GM19452 (cell line): ENCODE results near the gene NOTCH1.

ENCODE experiments used
- ATAC-seq: cut with Tn5 transposase; IDR thresholded peaks from one replicate; pipeline ENCODE4 v1.9.1; 2021; ENCODE audit not compliant: unreplicated experiment

Gene NOTCH1

DNA sequence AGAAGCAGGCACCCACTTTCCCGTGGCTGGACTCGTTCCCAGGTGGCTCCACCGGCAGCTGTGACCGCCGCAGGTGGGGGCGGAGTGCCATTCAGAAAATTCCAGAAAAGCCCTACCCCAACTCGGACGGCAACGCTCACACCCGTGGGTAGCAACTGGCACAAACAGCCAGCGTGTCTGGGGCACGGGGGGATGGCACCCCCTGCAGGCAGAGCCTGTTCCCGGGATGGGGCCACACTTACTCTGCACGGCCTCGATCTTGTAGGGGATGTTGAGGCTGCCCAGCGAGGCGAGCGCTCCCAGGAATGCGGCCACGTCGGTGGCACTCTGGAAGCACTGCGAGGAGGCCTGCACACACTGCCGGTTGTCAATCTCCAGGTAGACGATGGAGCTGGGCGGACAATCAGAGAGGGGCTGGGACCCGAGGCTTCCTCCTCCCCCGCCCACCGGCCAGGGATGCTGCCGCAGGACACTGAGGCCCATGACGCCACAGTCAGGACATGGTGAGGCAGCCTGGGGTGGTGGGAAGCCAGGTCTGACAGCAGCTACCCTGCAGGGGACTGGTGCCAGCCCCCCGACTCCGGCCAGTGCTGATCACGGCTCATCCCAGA lies 42.8 kb downstream of the NOTCH1 start:
- ATAC-seq = no peak

DNA sequence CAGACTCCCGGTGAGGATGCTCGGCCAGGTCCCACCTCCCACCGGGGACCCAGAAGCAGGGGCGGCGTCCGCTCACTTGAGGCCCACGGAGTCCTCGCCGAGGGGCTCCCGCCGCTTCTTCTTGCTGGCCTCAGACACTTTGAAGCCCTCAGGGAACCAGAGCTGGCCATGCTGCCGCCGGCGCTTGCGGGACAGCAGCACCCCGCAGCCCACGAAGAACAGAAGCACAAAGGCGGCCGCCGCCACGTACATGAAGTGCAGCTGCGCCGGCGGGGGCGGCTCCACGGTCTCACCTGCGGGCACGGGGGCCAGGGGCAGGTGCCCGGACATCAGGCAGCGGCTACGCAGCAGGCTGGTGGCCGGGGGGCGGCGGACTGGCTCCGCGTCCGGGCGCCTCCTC lies 43.7 kb downstream of the NOTCH1 start:
- ATAC-seq = no peak

DNA sequence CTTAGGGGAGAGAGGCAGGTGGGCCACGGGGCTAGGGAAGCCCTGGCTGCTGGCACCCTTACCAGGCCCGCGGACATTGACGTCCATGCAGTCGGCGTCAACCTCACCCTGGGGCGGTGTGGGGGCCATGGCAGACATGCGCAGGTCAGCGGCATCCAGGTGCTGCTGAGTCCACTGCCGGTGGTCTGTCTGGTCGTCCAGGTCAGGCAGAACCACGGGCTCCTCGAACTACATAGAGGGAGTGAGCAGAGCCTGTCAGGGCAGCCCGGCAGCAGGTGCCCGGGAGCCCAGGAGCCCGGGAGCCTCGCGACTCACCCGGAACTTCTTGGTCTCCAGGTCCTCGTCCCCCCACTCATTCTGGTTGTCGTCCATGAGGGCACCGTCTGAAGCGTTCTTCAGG lies 44.2 kb downstream of the NOTCH1 start:
- ATAC-seq = no peak

DNA sequence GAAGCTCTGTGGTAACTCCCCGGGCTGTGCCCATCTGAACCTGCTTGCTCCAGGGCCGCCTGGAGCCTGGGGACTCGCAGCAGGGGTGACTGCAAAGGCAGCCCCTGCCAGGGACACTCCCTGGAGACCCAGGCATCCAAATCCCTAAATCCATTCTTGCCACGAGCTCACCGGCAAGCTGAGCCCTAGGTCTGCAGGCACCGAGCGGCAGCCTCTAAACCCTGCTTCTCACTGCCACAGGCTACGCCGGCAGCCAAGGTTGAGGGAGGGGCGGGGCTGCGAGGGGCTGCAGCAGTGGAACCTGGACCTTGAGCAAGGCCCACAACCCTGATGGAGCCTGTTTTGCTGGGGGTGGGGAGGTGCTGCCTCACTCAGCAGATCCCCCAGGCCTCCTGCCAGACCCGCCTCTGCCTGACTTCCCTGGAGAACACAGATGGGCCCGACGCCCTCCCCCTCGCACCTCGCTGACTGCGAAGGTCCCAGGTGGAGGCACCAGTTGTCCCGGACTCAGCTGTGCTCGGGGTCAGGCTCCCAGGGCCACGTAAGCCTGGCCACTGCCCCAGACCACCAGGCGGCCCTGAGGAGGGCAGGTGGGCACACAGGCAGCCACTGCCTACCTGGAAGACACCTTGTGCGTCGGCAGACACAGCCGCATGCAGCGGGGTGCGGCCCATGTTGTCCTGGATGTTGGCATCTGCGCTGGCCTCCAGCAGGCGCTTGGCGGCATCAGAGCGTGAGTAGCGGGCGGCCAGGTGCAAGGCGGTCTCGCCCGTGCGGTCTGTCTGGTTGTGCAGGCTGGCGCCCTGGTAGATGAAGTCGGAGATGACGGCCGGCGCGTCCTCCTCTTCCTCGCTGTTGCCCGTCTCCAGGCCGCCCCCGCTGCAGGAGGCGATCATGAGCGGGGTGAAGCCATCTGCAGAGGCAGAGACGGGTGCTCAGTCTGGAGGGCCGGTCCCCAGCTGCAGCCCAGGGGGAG lies 45.6 kb downstream of the NOTCH1 start:
- ATAC-seq = no peak

DNA sequence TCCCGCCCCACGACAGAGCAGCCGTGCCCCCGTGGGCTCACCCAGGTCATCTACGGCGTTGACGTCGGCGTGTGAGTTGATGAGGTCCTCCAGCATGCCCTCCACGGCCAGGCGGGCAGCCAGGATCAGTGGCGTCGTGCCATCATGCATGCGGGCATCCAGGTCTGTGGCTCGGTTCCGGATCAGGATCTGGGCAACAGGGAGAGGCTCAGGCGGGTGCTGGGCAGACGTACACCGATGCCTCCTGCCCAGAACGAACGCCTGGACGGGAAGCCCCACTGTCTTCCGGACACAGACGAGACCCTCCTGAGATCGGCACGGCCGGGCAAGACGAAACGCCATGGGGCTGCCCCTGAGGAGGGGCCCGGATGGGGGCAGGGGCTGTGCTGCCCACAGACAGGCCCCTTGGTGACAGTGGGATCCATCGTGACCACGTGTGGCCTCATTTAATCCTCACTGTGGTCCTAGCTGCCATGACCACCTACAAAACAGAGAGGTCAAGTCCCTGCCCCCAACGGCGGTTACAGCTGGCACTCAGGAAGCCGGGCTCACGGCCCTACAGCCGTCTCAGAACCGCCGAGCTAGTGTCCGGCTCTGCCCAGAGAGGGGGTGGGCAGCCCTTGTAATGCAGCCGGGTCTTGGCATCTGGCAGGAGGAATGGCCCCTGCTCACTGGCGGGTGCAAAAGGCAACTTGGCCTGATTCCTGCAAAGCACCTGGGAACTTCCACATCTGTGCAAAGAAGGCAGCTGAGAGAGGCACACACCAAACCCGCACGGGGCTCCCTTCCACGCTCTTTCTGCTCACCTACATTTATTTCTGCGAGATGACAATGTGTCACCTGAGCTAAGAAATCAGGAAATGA lies 46.5 kb downstream of the NOTCH1 start:
- ATAC-seq = no peak

DNA sequence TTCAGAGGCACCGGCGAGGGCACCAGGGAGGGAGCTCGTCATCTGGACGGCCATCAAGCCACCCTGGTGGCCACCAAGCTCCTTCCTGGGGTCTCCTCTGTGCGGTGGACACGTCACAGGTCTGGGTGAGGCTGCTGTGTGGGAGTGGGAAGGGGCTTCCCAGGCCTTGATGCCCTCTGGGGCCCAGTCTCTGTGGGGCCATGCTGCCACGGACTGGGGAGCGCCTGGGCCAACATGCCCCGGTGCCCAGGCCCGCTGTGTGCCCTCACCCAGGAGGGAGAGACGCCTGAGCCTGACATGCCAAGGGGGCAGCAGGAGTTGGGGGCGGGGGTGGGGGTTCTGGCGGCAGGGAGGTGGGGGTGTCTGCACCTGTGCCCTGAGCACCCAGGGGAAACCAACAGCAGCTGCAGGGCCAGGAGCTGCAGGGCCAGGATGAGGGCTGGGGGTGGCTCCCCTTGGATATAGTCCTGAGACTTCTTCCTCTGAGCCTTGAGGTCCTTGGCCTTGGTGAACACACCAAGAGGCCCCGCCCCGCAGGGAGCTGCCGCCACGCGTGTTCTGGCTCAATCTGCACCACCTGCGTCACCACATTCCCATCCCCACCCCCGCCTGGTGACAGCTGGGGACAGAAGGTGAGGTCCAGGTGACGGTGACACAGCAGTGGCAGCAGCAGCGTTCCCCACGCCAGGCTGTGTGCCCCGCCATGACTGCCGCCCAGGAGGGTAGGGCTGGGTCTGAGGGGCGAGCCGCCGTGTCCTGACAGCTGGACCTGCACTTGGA lies 47.7 kb downstream of the NOTCH1 start:
- no peak for ATAC-seq

DNA sequence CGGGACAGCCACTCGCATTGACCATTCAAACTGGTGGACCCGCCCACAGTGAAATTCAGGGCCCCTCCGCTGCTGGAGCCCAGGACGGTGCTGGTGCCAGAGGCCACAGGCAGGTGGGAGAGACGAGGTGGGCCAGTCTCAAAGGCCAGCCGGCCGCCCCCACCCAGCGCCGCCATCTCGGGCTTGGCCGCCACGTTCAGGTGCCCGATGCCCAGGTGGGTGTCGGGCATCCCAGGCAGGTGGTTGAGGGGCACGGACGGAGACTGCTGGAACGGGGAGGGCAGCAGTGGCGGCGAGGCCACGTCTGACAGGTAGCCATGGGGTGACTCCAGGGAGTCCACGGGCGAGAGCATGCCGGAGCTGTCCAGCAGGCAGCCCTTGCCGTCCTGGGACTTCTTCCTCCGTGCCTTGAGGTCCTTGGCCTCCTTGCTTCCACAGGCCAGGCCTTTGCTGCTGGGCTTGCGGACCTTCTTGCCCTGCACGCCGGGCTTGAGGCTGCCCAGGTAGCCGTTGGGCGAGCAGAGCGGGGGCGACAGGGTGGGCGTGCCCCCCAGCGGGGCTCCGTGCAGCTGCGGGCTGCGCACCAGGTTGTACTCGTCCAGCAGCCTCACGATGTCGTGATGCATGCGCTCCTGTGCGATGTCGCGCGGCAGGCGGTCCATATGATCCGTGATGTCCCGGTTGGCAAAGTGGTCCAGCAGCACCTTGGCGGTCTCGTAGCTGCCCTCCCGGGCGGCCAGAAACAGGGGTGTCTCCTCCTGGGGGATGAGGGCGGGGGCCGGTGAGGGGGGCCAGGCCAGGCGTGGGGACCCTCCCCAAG lies 48.8 kb downstream of the NOTCH1 start:
- ATAC-seq = no peak

DNA sequence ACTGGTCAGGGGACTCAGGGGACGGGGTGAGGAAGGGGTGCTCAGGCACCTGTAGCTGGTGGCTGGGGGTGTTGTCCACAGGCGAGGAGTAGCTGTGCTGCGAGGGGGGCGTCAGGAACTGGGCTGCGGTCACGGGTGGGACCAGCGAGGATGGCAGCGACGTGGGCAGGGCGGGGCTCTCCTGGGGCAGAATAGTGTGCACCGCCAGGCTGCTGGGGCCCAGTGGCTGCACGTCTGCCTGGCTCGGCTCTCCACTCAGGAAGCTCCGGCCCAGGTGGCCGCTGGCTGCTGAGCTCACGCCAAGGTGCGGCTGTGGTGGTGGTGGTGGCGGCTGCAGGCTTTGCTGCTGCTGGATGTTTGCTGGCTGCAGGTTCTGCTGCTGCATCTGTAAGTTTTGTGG lies 49.7 kb downstream of the NOTCH1 start:
- ATAC-seq = no peak

DNA sequence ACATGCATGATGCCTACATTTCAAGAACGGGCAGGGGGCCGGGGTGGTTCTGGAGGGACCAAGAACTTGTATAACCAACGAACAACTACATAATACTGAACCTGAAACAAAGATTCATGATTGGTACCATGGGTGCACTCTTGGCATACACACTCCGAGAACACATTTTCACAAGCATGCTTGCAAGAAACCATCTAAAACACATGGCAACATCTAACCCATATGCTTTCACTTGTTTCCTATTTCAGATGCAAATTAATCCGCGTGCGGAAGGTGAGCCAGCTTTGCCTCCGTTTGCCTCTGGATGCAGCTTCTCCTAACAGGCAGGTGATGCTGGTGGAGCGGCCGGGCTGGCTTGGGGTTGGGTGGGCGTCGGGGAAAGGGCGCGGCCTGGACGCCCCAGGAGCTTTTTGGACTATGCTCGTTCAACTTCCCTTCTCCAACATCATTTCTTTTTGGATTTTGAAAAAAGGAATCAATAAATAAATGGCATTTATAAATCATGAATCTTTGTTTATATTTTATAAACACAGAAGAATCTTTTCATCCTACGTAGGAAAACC lies 50.5 kb downstream of the NOTCH1 start:
- ATAC-seq = no peak

DNA sequence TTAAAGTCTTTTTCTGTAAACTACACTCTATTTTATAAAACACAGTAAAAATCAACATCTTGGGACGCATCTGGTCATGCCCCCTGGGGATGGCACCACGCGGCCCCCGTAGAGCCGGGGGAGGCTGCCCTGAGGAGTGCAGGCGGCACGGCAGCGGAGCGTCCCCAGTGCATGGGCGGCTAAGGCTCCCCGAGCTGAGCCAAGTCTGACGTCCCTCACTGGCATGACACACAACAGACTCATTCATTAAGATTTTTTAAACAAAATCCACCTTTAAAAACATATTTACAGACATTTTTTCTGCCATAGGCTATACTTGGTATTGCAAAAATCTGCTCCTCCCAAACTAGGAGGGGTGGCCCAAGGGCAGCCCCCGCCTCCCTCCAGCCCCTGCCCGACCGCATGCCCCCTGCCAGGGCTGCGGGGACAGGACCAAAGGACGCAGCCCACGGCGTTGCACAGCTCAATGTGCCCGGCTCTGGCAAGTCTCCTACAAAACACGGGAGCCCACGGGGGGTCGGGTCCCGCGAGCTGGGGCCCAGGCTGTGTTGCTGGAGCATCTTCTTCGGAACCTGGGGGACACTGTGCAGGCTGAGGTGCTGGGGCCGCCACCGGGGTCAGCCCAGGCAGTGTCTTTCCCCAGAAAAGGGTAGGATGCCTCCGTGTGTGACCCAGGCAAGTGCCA lies 51.2 kb downstream of the NOTCH1 start:
- ATAC-seq = no peak

DNA sequence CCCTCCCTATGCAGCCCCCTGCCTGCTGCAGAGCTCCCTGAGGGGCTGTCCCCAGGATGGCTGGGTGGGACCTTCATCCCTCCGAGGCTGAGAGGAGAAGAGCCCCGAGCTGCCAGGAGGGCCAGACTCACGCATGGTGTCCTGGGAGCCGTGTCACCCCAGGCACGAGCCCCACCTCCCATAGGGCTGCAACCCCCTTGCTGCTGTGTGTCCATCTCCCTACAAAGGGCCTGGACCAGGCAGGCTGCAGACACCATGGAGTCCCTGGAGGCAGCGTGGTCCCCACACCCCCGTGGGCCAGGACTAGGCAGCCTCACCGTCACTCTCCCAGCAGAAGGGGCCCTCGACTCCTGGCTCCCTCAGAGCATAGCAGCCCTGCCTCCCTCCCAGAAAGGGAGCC lies 51.8 kb downstream of the NOTCH1 start:
- ATAC-seq = no peak

DNA sequence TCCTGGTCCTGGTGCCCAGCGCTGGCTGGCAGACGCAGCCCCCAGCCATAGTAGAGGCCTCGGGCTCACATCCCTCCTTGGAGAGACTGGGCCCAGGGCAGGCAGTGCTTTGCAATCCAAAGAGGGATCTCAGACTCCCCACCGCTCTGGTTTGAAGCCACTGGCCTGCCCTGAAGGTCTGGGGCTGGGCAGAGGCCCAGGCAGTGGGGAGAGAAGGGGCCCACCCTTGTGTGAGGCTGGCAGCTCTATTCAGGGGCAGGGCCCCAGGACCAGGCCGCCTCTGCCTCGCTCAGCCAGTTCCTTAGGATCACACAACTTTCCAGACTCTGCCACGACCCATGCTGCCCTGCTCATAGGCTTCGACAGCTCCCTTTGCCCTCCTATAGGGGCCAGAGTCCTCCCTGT lies 52.3 kb downstream of the NOTCH1 start:
- ATAC-seq = no peak

DNA sequence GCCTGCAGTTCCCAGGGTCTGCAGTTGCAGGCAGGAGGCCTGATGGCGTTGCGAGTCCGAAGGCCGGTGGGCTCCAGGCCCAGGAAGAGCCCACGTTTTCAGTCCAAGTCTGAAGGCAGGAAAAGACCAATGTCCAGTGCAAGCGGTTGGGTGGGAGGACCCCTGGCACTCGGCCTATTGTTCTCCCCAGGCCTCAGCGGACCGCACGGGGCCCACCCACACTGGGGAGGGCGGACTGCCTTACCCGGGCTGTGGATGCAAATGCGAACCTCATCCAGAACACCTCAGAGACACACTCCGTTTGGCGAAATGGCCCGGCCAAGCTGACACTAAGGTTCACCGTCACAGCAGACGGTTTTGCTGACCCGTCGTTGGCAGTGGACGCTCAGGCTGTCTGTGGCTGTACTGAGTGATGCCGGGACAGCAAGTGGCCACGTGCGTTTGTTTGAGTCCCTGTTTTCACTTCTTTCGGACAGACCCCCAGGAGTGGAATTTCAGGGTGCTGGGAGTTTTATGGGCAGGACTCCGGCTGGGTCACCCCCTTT lies 52.8 kb downstream of the NOTCH1 start:
- no peak for ATAC-seq

DNA sequence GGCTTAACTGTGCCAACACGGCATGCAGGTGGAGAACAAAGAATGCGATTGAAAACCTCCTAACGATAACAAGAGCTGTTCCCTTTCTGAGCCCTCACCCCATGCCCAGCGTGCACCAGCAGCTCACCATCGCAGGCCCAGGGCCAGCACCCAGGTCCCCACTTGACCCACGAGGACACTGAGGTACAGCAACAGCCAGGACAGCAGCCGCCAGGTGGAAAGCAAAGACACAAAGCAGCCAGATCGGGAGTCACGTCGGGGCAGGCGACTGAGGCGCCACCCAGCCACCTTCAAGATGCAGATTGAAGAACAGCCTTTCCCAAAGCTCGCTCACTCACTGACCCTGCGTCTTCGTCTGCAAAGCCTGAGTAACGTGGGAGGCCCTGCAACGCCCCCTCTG lies 56.1 kb downstream of the NOTCH1 start:
- no peak for ATAC-seq

DNA sequence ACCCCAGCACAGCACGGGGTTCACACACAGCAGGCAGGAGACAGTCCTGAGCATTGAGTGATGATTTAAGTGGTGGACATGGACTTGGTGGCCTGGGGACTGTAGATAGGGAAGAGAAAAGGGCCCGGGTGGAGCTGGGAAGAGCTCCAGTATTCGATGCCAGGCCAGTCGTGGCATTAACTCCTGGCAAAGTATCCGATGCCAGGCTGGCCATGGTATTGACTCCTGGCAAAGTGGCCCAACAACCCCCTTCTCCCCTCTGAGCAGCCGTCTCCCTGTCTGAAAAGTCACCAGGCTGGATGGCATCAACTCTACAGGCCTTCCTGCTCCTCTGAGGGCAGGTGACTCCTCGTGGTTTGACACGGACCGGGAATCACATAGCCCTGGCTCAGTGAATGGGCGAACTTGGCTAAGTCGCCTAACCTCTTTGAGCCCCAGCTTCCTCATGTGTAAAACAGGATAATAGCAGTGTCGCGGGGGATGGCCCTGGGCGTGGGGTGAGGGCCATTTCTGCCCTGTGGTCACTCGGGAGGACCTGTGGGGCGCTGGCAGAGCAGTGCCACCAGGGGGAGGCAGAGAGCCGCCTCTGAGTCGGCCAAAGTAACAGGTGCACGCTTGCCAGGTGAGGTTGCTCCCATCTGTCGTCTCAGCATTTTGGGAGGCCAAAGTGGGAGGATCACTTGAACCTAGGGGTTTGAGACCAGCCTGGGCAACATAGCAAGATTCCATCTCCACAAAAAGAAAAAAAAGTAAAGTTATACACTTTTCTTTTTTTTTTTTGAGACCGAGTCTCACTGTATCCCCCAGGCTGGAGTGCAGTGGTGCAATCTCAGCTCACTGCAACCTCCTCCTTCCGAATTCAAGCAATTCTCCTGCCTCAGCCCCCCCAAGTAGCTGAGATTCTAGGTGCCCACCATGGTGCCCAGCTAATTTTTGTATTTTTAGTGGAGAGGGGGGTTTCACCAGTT lies 57.3 kb downstream of the NOTCH1 start:
- no peak for ATAC-seq

DNA sequence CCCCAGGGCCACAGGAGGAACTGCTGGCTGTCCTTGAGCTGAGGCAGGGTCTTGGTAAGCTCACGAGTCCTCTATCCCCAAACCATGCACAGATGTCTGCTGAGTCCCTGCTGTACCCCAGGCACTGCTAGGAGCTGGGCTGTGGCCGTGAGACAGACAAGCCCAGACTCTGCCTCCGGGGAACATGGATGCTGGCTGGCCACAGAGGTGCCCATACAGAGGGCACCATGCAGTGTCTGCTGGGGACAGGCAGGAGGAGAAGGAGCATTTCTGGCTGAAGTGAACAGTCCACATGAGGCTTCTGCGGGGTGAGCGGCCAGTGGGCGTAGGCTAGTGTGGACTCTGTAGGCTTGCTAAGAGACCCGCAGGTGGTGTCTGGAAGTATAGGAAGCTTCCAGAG lies 58.2 kb downstream of the NOTCH1 start:
- ATAC-seq = no peak

DNA sequence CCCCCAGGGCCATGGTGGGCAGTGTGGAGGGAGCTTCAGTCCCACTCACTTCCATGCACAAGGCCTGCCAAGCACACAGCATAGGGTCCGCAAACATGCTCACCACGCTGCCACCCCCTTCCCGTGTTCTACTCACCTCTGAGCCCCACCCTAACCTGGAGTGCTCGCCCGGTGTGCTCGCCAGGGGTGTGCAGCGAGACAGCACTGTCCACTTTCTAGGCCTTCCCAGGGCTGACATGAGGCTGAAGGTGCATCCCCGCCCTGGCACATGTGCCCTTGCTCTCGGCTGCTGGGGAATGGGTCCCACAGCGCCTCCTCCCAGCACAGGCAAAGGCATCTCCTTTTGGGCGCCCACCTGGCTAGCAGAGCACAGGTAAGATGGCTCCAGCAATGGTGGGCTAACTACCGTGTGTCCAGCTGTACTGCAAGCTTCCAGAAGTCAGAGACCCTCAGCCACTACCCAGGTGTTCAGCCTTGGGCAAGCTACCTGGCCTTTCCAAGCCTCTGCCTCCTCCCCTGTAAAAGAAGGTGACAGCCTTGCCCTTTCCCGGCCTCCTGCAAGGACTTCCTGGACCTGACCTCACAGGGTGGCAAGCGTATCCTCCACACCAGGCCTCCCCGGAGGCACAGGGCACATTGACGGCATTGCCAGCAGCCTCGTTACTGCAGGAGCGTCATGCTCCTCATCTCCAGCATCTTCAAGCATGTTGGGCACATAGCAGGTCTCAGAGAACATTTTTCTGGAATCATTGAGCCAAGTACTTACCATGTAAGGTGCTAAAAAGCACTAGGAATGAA lies 58.8 kb downstream of the NOTCH1 start:
- no peak for ATAC-seq
